ENCODE results near the gene RBM3. TPM values are rescaled to one million over a fixed set of nuclear protein-coding genes. Genes with fewer than 3 reads are reported as not detected.
"Not testable (repeated sequence)": the region's sequence is repeated elsewhere in the genome, so short reads cannot be mapped to it uniquely, and the experiment has no call there.

Gene RBM3
- 492 TPM for polyA plus RNA-seq (2013)

- 48% methylated on average over 69 of the region's 71 CpGs for WGBS (ENCODE audit: insufficient coverage)
- H3K4me3 ChIP-seq (ENCODE audit: control insufficient read depth in 1 of 7, extremely low read depth in 1 of 7, insufficient read depth in 4 of 7, low read depth in 2 of 7, low read length in 6 of 7) = peak within 1 kb of the TSS; percentile 61 to 82 (median 73)
- peaks cover 0 to 20% (median 16%) of the 10 kb centered on the region in 4 experiments for H3K4me1 ChIP-seq (ENCODE audit: control extremely low read depth in 1 of 4, control insufficient read depth in 4 of 4, insufficient read depth in 4 of 4, low read length in 3 of 4)
- H3K27ac ChIP-seq (ENCODE audit: insufficient read depth in 1 of 2, low read depth in 1 of 2, low read length in 2 of 2, poor library complexity in 1 of 2, severe bottlenecking in 2 of 2) = peak within 1 kb of the TSS; percentile 90 to 97
- CTCF ChIA-PET = interaction anchor here (1.5 kb wide), 2 partner anchors 11 to 100 kb away, joined by 3 to 6 read pairs; no protein-coding TSS in a partner anchor
- peaks cover 0 to 38% (median 19%) of the 10 kb centered on the region in 4 experiments for H3K36me3 ChIP-seq (ENCODE audit: control insufficient read depth in 4 of 4, insufficient read depth in 4 of 4, low read length in 3 of 4)
- POLR2A ChIA-PET = interaction anchor here (1.0 kb wide), 1 partner anchor 35 kb away, joined by 5 read pairs; the partner anchor contains the start of gene TBC1D25
- no peaks in the 10 kb centered on the region for H3K27me3 ChIP-seq (replicated peaks in 2 of 5; ENCODE audit: control insufficient read depth in 4 of 5, insufficient read depth in 5 of 5, low read length in 4 of 5)
- H3K9me3 ChIP-seq (ENCODE audit: control extremely low read depth in 1 of 5, control insufficient read depth in 4 of 5, insufficient read depth in 2 of 5, low read depth in 1 of 5, low read length in 4 of 5) = peaks cover 0 to 5% (median 0%) of the 10 kb centered on the region in 5 experiments
- DNase-seq = peak; percentile 93 to 98 (median 97)
Observed at GRCh38 chrX:48574270-48575266, at the start of gene RBM3. RBM3 (plus strand) TSS chrX:48574484; CDS start chrX:48575181, 697 bp downstream.

- WGBS (ENCODE audit: insufficient coverage) = 89% methylated on average over 5 of the region's 8 CpGs
- DNase-seq; POLR2A ChIA-PET; H3K4me3 ChIP-seq (ENCODE audit: control insufficient read depth in 1 of 7, extremely low read depth in 1 of 7, insufficient read depth in 4 of 7, low read depth in 2 of 7, low read length in 6 of 7); H3K9me3 ChIP-seq (ENCODE audit: control extremely low read depth in 1 of 5, control insufficient read depth in 4 of 5, insufficient read depth in 2 of 5, low read depth in 1 of 5, low read length in 4 of 5); H3K27ac ChIP-seq (ENCODE audit: insufficient read depth in 1 of 2, low read depth in 1 of 2, low read length in 2 of 2, poor library complexity in 1 of 2, severe bottlenecking in 2 of 2); H3K27me3 ChIP-seq (replicated peaks in 2 of 5; ENCODE audit: control insufficient read depth in 4 of 5, insufficient read depth in 5 of 5, low read length in 4 of 5); CTCF ChIA-PET: not testable (repeated sequence)
- Histone ChIP-seq H3K4me1 (ENCODE audit: control extremely low read depth in 1 of 4, control insufficient read depth in 4 of 4, insufficient read depth in 4 of 4, low read length in 3 of 4) (peaks cover 4 to 21% (median 13%) of the 10 kb centered on the region in 4 experiments), H3K36me3 (ENCODE audit: control insufficient read depth in 4 of 4, insufficient read depth in 4 of 4, low read length in 3 of 4) (peaks cover 0 to 32% (median 16%) of the 10 kb centered on the region in 4 experiments)
Observed at GRCh38 chrX:48525853-48526252, 48.4 kb upstream of the RBM3 start.

GRCh38 chrX:48530736-48531135 is 43.5 kb upstream of the RBM3 start:
- no peak overlapping the region for H3K27ac ChIP-seq (ENCODE audit: insufficient read depth in 1 of 2, low read depth in 1 of 2, low read length in 2 of 2, poor library complexity in 1 of 2, severe bottlenecking in 2 of 2)
- H3K36me3 ChIP-seq (ENCODE audit: control insufficient read depth in 4 of 4, insufficient read depth in 4 of 4, low read length in 3 of 4) = peaks cover 0 to 28% (median 15%) of the 10 kb centered on the region in 4 experiments
- H3K4me3 ChIP-seq (ENCODE audit: control insufficient read depth in 1 of 7, extremely low read depth in 1 of 7, insufficient read depth in 4 of 7, low read depth in 2 of 7, low read length in 6 of 7) = no peak overlapping the region
- no peaks in the 10 kb centered on the region for H3K27me3 ChIP-seq (replicated peaks in 2 of 5; ENCODE audit: control insufficient read depth in 4 of 5, insufficient read depth in 5 of 5, low read length in 4 of 5)
- ChIA-PET CTCF (interaction anchor here (0.8 kb wide), 1 partner anchor 61 kb away, joined by 3 read pairs; no protein-coding TSS in a partner anchor), POLR2A (no interaction called here)
- no peaks in the 10 kb centered on the region for H3K9me3 ChIP-seq (ENCODE audit: control extremely low read depth in 1 of 5, control insufficient read depth in 4 of 5, insufficient read depth in 2 of 5, low read depth in 1 of 5, low read length in 4 of 5)
- no peaks in the 10 kb centered on the region for H3K4me1 ChIP-seq (ENCODE audit: control extremely low read depth in 1 of 4, control insufficient read depth in 4 of 4, insufficient read depth in 4 of 4, low read length in 3 of 4)
- WGBS (ENCODE audit: insufficient coverage) = no CpG with 5 or more reads among the region's 3 CpGs
- no peak for DNase-seq

GRCh38 chrX:48531358-48531959 is 42.8 kb upstream of the RBM3 start:
- ChIA-PET CTCF (no interaction called here), POLR2A (no interaction called here)
- Histone ChIP-seq H3K4me1 (ENCODE audit: control extremely low read depth in 1 of 4, control insufficient read depth in 4 of 4, insufficient read depth in 4 of 4, low read length in 3 of 4) (no peaks in the 10 kb centered on the region), H3K27me3 (replicated peaks in 2 of 5; ENCODE audit: control insufficient read depth in 4 of 5, insufficient read depth in 5 of 5, low read length in 4 of 5) (no peaks in the 10 kb centered on the region), H3K4me3 (ENCODE audit: control insufficient read depth in 1 of 7, extremely low read depth in 1 of 7, insufficient read depth in 4 of 7, low read depth in 2 of 7, low read length in 6 of 7) (no peak overlapping the region), H3K9me3 (ENCODE audit: control extremely low read depth in 1 of 5, control insufficient read depth in 4 of 5, insufficient read depth in 2 of 5, low read depth in 1 of 5, low read length in 4 of 5) (no peaks in the 10 kb centered on the region), H3K27ac (ENCODE audit: insufficient read depth in 1 of 2, low read depth in 1 of 2, low read length in 2 of 2, poor library complexity in 1 of 2, severe bottlenecking in 2 of 2) (peak overlapping the region in 1 of 2 experiments; percentile 6), H3K36me3 (ENCODE audit: control insufficient read depth in 4 of 4, insufficient read depth in 4 of 4, low read length in 3 of 4) (peaks cover 0 to 23% (median 14%) of the 10 kb centered on the region in 4 experiments)
- WGBS (ENCODE audit: insufficient coverage) = 86% methylated on average over 5 of the region's 5 CpGs
- DNase-seq = peak in 1 of 3 donors; percentile 37

GRCh38 chrX:48532161-48532560 is 42.1 kb upstream of the RBM3 start:
- H3K36me3 ChIP-seq (ENCODE audit: control insufficient read depth in 4 of 4, insufficient read depth in 4 of 4, low read length in 3 of 4) = peaks cover 0 to 16% (median 9%) of the 10 kb centered on the region in 4 experiments
- H3K27me3 ChIP-seq (replicated peaks in 2 of 5; ENCODE audit: control insufficient read depth in 4 of 5, insufficient read depth in 5 of 5, low read length in 4 of 5) = no peaks in the 10 kb centered on the region
- H3K4me3 ChIP-seq (ENCODE audit: control insufficient read depth in 1 of 7, extremely low read depth in 1 of 7, insufficient read depth in 4 of 7, low read depth in 2 of 7, low read length in 6 of 7) = no peak overlapping the region
- no peak for DNase-seq
- ChIA-PET POLR2A (no interaction called here), CTCF (no interaction called here)
- no peaks in the 10 kb centered on the region for H3K9me3 ChIP-seq (ENCODE audit: control extremely low read depth in 1 of 5, control insufficient read depth in 4 of 5, insufficient read depth in 2 of 5, low read depth in 1 of 5, low read length in 4 of 5)
- H3K27ac ChIP-seq (ENCODE audit: insufficient read depth in 1 of 2, low read depth in 1 of 2, low read length in 2 of 2, poor library complexity in 1 of 2, severe bottlenecking in 2 of 2) = no peak overlapping the region
- H3K4me1 ChIP-seq (ENCODE audit: control extremely low read depth in 1 of 4, control insufficient read depth in 4 of 4, insufficient read depth in 4 of 4, low read length in 3 of 4) = no peaks in the 10 kb centered on the region
- no CpG with 5 or more reads among the region's 1 CpG for WGBS (ENCODE audit: insufficient coverage)

GRCh38 chrX:48533165-48533564 is 41.1 kb upstream of the RBM3 start:
- POLR2A ChIA-PET = no interaction called here

More at GRCh38 chrX:48533165-48533564, 41.1 kb upstream of the RBM3 start:
- Histone ChIP-seq H3K9me3 (ENCODE audit: control extremely low read depth in 1 of 5, control insufficient read depth in 4 of 5, insufficient read depth in 2 of 5, low read depth in 1 of 5, low read length in 4 of 5) (no peaks in the 10 kb centered on the region), H3K4me1 (ENCODE audit: control extremely low read depth in 1 of 4, control insufficient read depth in 4 of 4, insufficient read depth in 4 of 4, low read length in 3 of 4) (no peaks in the 10 kb centered on the region), H3K27ac (ENCODE audit: insufficient read depth in 1 of 2, low read depth in 1 of 2, low read length in 2 of 2, poor library complexity in 1 of 2, severe bottlenecking in 2 of 2) (no peak overlapping the region), H3K36me3 (ENCODE audit: control insufficient read depth in 4 of 4, insufficient read depth in 4 of 4, low read length in 3 of 4) (peaks cover 0 to 10% (median 5%) of the 10 kb centered on the region in 4 experiments), H3K27me3 (replicated peaks in 2 of 5; ENCODE audit: control insufficient read depth in 4 of 5, insufficient read depth in 5 of 5, low read length in 4 of 5) (no peaks in the 10 kb centered on the region), H3K4me3 (ENCODE audit: control insufficient read depth in 1 of 7, extremely low read depth in 1 of 7, insufficient read depth in 4 of 7, low read depth in 2 of 7, low read length in 6 of 7) (no peak overlapping the region)
- DNase-seq = no peak
- CTCF ChIA-PET = no interaction called here
- WGBS (ENCODE audit: insufficient coverage) = 83% methylated on average over 2 of the region's 3 CpGs

Measured in common myeloid progenitor, CD34-positive (primary cell).